ENCODE measurements around the gene MARCHF7. TPM values are rescaled to one million over a fixed set of nuclear protein-coding genes. Genes with fewer than 3 reads are reported as not detected.
"Not testable (repeated sequence)": the region's sequence is repeated elsewhere in the genome, so short reads cannot be mapped to it uniquely, and the experiment has no call there.

Gene MARCHF7
- total RNA-seq, 4 donors from 2014 or later: 95.7 to 139 (median 108) TPM

DNA sequence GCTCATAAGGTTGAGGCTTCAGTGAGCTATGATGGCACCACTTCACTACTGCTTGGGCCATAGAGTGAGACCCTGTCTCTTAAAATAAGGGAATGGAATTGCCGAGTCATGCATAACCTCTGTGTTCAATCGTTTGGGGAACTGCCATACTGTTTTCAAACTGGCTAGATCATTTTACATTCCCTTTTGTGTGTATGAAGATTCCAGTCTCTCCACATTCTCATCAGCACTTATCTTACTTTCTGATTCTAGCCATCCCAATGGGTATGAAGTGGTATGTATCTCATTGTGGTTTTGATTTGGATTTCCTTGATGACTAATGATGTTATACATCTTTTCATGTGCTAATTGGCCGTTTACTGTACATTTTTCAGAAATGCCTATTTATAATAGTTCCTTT is 23.7 kb downstream of the MARCHF7 start:
- no peak for DNase-seq (ENCODE audit: low spot score in 2 of 2)
- TF ChIP-seq POLR2A (IDR thresholded peaks at IDR 0.05): no peak
- 65 to 84% methylated on average over 3 of the region's 3 CpGs for WGBS, 2 donors
- intact Hi-C loops (cut with DNase I; ENCODE audit: low total_unique reads): no loop called here
- H3K4me3 ChIP-seq (ENCODE audit: low read depth, poor library complexity, severe bottlenecking): no peak overlapping the region

DNA sequence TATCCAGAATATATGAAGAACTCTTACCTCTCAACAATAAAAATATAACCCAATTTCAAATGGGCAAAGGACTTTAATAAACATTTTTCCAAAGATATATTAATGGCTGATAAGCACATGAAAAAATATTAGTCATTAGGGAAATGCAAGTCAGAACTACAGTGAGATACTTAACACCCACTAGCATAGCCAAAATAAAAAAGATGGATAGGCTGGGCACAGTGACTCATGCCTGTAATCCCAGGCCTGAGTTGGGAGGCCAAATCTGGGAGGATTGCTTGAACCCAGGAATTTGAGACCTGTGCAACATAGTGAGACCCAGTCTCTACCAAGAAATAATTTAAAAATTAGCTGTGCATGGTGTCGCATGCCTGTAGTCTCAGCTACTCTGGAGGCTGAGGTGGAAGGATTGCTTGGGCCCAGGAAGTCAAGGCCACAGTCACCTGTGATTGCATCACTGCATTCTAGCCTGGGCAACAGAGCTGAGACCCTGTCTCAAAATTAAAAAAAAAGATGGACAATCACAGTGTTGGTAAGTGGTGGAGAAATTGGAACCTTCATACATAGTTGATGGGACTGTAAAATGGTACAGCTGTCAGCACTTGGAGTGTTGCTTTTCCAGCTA is 25.1 kb downstream of the MARCHF7 start:
- no peak for DNase-seq (ENCODE audit: low spot score in 2 of 2)
- TF ChIP-seq, protein P1, sequence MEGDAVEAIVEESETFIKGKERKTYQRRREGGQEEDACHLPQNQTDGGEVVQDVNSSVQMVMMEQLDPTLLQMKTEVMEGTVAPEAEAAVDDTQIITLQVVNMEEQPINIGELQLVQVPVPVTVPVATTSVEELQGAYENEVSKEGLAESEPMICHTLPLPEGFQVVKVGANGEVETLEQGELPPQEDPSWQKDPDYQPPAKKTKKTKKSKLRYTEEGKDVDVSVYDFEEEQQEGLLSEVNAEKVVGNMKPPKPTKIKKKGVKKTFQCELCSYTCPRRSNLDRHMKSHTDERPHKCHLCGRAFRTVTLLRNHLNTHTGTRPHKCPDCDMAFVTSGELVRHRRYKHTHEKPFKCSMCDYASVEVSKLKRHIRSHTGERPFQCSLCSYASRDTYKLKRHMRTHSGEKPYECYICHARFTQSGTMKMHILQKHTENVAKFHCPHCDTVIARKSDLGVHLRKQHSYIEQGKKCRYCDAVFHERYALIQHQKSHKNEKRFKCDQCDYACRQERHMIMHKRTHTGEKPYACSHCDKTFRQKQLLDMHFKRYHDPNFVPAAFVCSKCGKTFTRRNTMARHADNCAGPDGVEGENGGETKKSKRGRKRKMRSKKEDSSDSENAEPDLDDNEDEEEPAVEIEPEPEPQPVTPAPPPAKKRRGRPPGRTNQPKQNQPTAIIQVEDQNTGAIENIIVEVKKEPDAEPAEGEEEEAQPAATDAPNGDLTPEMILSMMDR (IDR thresholded peaks at IDR 0.05): no peak
- no peak for TF ChIP-seq POLR2A (IDR thresholded peaks at IDR 0.05)
- WGBS, 2 donors: 100% methylated on average over 1 of the region's 1 CpG
- intact Hi-C loops (cut with DNase I; ENCODE audit: low total_unique reads): no loop called here
- H3K4me3 ChIP-seq (ENCODE audit: low read depth, poor library complexity, severe bottlenecking): no peak overlapping the region

DNA sequence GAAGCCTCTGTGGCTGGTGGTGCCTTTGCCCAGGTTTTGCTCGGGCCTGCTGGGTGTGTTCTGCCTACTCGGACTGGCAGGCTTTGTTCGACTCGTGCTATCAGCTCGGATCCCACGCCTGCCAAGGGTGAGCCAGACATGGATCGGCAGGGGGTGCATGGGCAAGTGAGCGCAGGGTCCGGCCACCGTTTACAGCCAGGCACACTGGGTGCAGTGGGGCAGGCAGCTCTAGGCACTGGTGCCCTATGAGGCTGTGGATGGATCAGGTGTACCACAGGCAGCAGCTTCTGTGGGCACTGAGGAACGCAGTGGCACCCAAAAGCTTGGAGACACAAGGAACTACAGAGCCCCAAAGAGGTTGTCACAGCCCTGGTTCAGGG is 25.6 kb downstream of the MARCHF7 start:
- WGBS, 2 donors: 93 to 97% methylated on average over 11 of the region's 11 CpGs
- intact Hi-C loops (cut with DNase I; ENCODE audit: low total_unique reads): no loop called here
- TF ChIP-seq, protein P1 (IDR thresholded peaks at IDR 0.05): no peak
- no peak for TF ChIP-seq POLR2A (IDR thresholded peaks at IDR 0.05)
- H3K4me3 ChIP-seq (ENCODE audit: low read depth, poor library complexity, severe bottlenecking): no peak overlapping the region
- DNase-seq (ENCODE audit: low spot score in 2 of 2): no peak

DNA sequence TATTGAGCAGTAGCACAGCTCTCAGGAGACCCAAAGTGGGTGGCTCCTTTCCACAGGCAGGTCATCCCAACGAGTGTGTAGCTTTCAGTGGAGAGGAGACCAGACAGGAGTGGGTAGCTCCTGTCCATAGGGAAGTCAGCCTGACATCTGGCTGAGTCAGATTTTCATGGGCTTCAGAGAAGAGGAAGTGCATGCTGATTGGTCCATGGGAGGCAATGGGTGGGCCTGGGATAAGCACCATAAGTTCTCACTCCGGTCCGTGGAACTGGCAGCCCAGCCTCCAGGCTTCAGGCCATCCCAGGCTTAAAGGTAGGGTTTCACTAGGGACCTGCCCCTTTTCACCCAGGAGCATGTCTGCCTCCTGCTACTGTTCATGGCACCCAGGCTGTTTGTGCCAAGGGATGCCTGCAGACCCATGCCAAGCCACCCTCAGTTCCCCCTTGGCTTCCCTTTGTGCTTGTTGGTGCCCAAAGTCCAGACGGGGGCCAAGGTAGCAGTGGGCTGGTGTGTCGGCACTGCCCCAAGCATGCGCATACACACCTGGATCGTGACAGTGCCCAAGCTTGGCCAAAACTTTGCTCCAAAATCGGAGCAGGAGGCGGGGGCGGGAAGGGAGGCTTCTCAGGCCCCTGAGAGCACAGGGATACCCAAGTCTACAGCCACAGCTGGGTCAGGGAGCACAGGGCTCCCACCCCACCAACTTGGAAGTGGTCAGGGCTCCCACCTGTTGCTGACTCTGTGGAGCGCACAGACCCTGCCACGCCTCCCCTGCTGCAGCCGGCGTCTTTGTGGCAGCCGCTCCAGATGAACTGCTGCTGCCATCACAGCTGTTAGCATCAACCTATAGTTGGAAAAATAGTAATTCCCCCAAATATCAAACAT is 26.4 kb downstream of the MARCHF7 start:
- WGBS, 2 donors: 91 to 94% methylated on average over 14 to 15 of the region's 15 CpGs
- intact Hi-C loops (cut with DNase I; ENCODE audit: low total_unique reads): no loop called here
- TF ChIP-seq, protein P1 (IDR thresholded peaks at IDR 0.05): no peak
- TF ChIP-seq POLR2A (IDR thresholded peaks at IDR 0.05): no peak
- no peak overlapping the region for H3K4me3 ChIP-seq (ENCODE audit: low read depth, poor library complexity, severe bottlenecking)
- DNase-seq (ENCODE audit: low spot score in 2 of 2): no peak

DNA sequence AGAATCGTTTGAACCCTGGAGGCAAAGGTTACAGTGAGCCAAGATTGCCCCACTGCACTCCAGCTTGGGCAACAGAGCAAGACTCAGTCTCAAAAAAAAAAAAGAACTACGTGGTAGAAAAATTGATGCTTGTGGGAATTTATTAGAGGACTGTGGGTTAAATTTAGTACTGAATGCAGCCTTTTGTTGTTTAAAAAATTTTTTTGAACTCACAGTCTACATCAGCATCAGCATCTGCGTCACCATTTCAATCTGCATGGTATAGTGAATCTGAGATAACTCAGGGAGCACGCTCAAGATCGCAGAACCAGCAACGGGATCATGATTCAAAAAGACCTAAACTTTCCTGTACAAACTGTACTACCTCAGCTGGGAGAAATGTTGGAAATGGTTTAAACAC is 30.5 kb downstream of the MARCHF7 start:
- 90 to 93% methylated on average over 6 of the region's 6 CpGs for WGBS, 2 donors
- DNase-seq (ENCODE audit: low spot score in 2 of 2): no peak
- no peak for TF ChIP-seq POLR2A (IDR thresholded peaks at IDR 0.05)
- TF ChIP-seq, protein P1 (IDR thresholded peaks at IDR 0.05): no peak
- intact Hi-C loops (cut with DNase I; ENCODE audit: low total_unique reads): no loop called here
- no peak overlapping the region for H3K4me3 ChIP-seq (ENCODE audit: low read depth, poor library complexity, severe bottlenecking)

DNA sequence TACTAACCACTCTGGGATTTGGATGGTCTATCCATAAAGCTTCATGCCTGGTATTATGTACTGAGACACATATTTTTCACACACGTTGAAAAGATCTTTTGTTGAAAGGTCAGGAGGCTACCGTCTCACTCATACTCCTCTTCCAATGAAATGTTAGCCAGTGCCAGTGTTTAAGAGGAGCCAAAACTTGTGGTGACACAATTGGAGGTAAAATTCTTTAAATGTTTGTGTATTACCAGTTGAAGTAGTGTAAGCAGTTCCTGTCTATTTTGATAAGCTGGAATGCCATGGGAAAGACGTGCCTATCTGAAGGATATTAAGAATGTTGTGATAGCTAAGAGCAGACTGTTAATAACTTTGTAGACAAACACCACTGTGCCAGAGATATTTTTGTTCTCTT is 32.1 kb downstream of the MARCHF7 start:
- WGBS, 2 donors: 74 to 75% methylated on average over 3 of the region's 3 CpGs

DNA sequence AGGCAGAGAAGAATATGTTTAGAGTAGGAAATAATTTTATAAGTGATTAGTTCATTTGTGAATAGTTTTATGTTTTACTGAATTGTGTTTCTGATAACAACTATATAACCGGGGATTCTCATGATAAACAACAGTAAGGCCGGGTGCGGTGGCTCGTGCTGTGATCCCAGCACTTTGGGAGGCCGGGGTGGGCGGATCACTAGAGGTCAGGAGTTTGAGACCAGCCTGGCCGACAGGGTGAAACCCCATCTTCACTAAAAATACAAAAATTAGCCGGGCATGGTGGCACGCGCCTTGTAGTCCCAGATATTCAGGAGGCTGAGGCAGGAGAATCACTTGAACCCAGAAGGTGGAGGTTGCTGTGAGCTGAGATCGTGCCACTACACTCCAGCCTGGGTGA is 32.9 kb downstream of the MARCHF7 start:
- 97 to 98% methylated on average over 11 of the region's 11 CpGs for WGBS, 2 donors
- H3K4me3 ChIP-seq (ENCODE audit: low read depth, poor library complexity, severe bottlenecking); intact Hi-C loops (cut with DNase I; ENCODE audit: low total_unique reads); DNase-seq (ENCODE audit: low spot score in 2 of 2): not testable (repeated sequence)

More for the DNA sequence above, 32.1 kb downstream of the MARCHF7 start:
- no peak overlapping the region for H3K4me3 ChIP-seq (ENCODE audit: low read depth, poor library complexity, severe bottlenecking)
- TF ChIP-seq, protein P1 (IDR thresholded peaks at IDR 0.05): no peak
- TF ChIP-seq POLR2A (IDR thresholded peaks at IDR 0.05): no peak
- DNase-seq (ENCODE audit: low spot score in 2 of 2): no peak
- intact Hi-C loops (cut with DNase I; ENCODE audit: low total_unique reads): no loop called here
